Caco-2 (cell line): ENCODE data around the gene PPP2R5A. TPM values are rescaled to one million over a fixed set of nuclear protein-coding genes. Genes with fewer than 3 reads are reported as not detected.

Experiments
- BruUV-seq: library from RNA; stranded (reverse); fragments of 400-500 nt; replicated peaks from 2 replicates; lab custom pipeline; 2021; lab: Mats Ljungman, UMichigan
- CTCF ChIA-PET: fragments of 300-600 bp; sonication (Branson Sonifier 250); formaldehyde crosslinking; loops from one replicate; lab custom pipeline; 2022; ENCODE audit warnings: antibody characterized with exemption; lab: Charles Lee
- POLR2A ChIA-PET: fragments of 300-600 bp; sonication (Branson Sonifier 250); formaldehyde crosslinking; loops from one replicate; lab custom pipeline; 2022; ENCODE audit warnings: antibody characterized with exemption; lab: Charles Lee
- DNase-seq, 2 experiments: peaks; one replicate each; pipeline versions ENCODE4 v3.0.0 to v3.0.0-alpha.2; 2020 to 2022
- H3K27me3 ChIP-seq: replicated peaks from 2 replicates; pipeline ENCODE4 v1.6.0; 2011; ENCODE audit warnings: low read length; ENCODE audit not compliant: control insufficient read depth, insufficient read depth
- H3K36me3 ChIP-seq: 2 replicates; pipeline ENCODE4 v1.5.1; 2011; ENCODE audit warnings: low read length; ENCODE audit not compliant: control insufficient read depth, insufficient read depth
- H3K4me1 ChIP-seq: fragments of 250-450 bp; sonication (Bioruptor Pico); 2 replicates; pipeline ENCODE4 v1.5.1; 2020; ENCODE audit warnings: mild to moderate bottlenecking
- H3K4me3 ChIP-seq: 2 replicates; pipeline ENCODE4 v1.5.1; 2011; ENCODE audit warnings: low read depth, mild to moderate bottlenecking, control low read depth, low read length
- H3K9me3 ChIP-seq: fragments of 250-450 bp; sonication (Bioruptor Pico); 2 replicates; pipeline ENCODE4 v1.5.1; 2020; ENCODE audit warnings: mild to moderate bottlenecking, moderate library complexity
- H3K27ac Mint-ChIP-seq: one replicate; pipeline ENCODE4 v1.8.0; 2022; ENCODE audit warnings: mixed read lengths; ENCODE audit not compliant: unreplicated experiment
- H3K27me3 Mint-ChIP-seq: one replicate; pipeline ENCODE4 v1.8.0; 2022; ENCODE audit warnings: mixed read lengths; ENCODE audit not compliant: insufficient read depth, unreplicated experiment
- H3K36me3 Mint-ChIP-seq: one replicate; pipeline ENCODE4 v1.8.0; 2022; ENCODE audit warnings: mild to moderate bottlenecking, mixed read lengths; ENCODE audit not compliant: insufficient read depth, unreplicated experiment
- H3K4me1 Mint-ChIP-seq: one replicate; pipeline ENCODE4 v1.8.0; 2022; ENCODE audit warnings: low read depth, mixed read lengths; ENCODE audit not compliant: unreplicated experiment
- H3K4me3 Mint-ChIP-seq: one replicate; pipeline ENCODE4 v1.8.0; 2022; ENCODE audit warnings: mild to moderate bottlenecking, moderate library complexity, mixed read lengths; ENCODE audit not compliant: unreplicated experiment
- H3K9me3 Mint-ChIP-seq: one replicate; pipeline ENCODE4 v1.8.0; 2022; ENCODE audit warnings: mixed read lengths; ENCODE audit not compliant: unreplicated experiment
- intact Hi-C: fragments of 100-400 bp; cut with micrococcal nuclease; formaldehyde crosslinking; loops from one replicate; pipeline ENCODE4 v1.10.0; 2022; ENCODE audit not compliant: unreplicated experiment
- total RNA-seq: library from RNA; stranded (reverse); gene quantifications from 2 replicates; pipeline ENCODE4 v1.2.3, GENCODE V29; 2022
- TF ChIP-seq, protein P1 (sequence below), 2 experiments: fragments of 200-600 bp in 1 of 2; IDR thresholded peaks; 1 replicate in 1 of 2; 2 replicates in 1 of 2; pipeline versions ENCODE4 v1.5.1 to v1.8.0; 2011 to 2022; ENCODE audit warnings: antibody characterized with exemption in 1 of 2, control low read depth in 1 of 2, inconsistent platforms in 1 of 2, low read depth in 1 of 2, low read length in 1 of 2, mild to moderate bottlenecking in 1 of 2, moderate library complexity in 1 of 2; ENCODE audit not compliant: insufficient read depth in 1 of 2, severe bottlenecking in 1 of 2, unreplicated experiment in 1 of 2

PPP2R5A gene
- total RNA-seq, 1 experiment from 2014 or later: 49.4 TPM

DNA sequence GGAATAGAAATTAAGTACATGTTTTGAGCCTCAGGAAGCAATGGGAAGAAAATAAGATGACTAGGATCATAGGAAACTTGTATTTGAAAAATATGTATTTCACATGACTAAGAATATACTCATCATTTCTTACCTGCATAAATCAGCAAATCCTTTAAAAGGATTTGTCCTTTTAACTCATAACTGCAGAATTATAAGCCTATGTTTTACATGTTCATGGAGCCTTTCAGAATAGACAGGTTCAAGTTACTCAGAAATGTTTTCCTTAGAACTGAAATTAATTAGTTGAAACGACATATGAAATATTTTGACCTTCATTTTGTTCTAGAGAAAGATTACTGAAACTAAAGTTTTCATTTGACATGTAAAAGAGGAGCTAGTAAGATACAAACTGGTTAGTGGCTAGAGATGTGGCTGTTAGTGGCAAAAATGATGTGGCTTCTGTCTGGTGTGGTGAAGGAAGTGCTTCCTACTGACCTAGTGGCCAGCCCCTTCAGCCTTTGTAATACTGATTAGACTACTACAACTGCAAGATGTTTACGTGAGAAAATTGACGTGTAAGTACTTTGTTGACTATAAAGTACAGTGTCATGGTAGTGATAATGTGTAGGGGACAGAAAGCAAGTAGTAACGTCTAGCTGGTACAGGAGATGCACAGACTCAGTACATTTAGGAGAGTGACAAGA lies 74.7 kb downstream of the PPP2R5A start:
- no TSS peak for BruUV-seq
- intact Hi-C loops: no loop called here
- Mint-ChIP-seq H3K9me3 (no peaks in the 10 kb centered on the region), H3K27me3 (no peaks in the 10 kb centered on the region), H3K36me3 (peaks cover 66% of the 10 kb centered on the region), H3K4me3 (no peak overlapping the region), H3K27ac (no peak overlapping the region), H3K4me1 (no peaks in the 10 kb centered on the region)
- TF ChIP-seq, protein P1, sequence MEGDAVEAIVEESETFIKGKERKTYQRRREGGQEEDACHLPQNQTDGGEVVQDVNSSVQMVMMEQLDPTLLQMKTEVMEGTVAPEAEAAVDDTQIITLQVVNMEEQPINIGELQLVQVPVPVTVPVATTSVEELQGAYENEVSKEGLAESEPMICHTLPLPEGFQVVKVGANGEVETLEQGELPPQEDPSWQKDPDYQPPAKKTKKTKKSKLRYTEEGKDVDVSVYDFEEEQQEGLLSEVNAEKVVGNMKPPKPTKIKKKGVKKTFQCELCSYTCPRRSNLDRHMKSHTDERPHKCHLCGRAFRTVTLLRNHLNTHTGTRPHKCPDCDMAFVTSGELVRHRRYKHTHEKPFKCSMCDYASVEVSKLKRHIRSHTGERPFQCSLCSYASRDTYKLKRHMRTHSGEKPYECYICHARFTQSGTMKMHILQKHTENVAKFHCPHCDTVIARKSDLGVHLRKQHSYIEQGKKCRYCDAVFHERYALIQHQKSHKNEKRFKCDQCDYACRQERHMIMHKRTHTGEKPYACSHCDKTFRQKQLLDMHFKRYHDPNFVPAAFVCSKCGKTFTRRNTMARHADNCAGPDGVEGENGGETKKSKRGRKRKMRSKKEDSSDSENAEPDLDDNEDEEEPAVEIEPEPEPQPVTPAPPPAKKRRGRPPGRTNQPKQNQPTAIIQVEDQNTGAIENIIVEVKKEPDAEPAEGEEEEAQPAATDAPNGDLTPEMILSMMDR (IDR thresholded peaks at IDR 0.05; ENCODE audit: insufficient read depth in 1 of 2, low read depth in 1 of 2, low read length in 1 of 2, severe bottlenecking in 1 of 2, unreplicated experiment in 1 of 2): no peak
- Histone ChIP-seq H3K36me3 (peaks cover 2% of the 10 kb centered on the region; the same call in 1 of the 2 replicates), H3K9me3 (no peaks in the 10 kb centered on the region), H3K4me1 (no peaks in the 10 kb centered on the region), H3K4me3 (no peak overlapping the region), H3K27me3 (no peaks in the 10 kb centered on the region)
- DNase-seq: no peak
- ChIA-PET POLR2A (no interaction called here), CTCF (interaction anchor here (1.2 kb wide), 1 partner anchor 96 kb away, joined by 3 read pairs; no protein-coding TSS in a partner anchor)

DNA sequence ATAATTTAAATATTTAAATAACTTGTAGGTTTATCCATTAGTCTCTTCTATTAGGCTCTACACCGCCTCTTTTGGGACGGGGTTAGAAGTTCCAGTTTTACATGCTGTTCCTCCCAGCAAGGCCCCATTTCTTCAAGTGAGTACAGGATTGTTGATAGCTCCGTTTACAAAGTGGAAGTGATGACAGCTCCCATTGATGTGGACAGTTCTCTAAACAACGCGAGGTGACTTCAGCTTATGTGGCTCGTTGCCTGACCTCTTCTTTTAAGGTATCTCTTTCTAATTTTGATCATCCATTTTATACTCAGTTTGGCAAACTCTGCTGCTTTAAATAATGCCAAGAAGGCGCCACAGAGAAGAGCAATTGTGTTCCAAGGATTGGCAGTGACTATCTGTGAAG lies 79.8 kb downstream of the PPP2R5A start:
- H3K36me3 ChIP-seq: peaks cover 2% of the 10 kb centered on the region; the same call in 1 of the 2 replicates
- 0 out of 2 replicates have a peak, but pooled peaks cover 5% of the 10 kb centered on the region for H3K4me1 ChIP-seq
- no TSS peak for BruUV-seq
- H3K4me3 Mint-ChIP-seq: no peak overlapping the region
- no peaks in the 10 kb centered on the region for H3K27me3 ChIP-seq
- H3K27me3 Mint-ChIP-seq: no peaks in the 10 kb centered on the region
- no peaks in the 10 kb centered on the region for H3K9me3 Mint-ChIP-seq
- intact Hi-C loops: loop anchor here (5.0 kb wide), 1 partner anchor 73 kb away; no protein-coding TSS in a partner anchor
- no peak for DNase-seq
- no peaks in the 10 kb centered on the region for H3K4me1 Mint-ChIP-seq
- TF ChIP-seq, protein P1 (IDR thresholded peaks at IDR 0.05; ENCODE audit: insufficient read depth in 1 of 2, low read depth in 1 of 2, low read length in 1 of 2, severe bottlenecking in 1 of 2, unreplicated experiment in 1 of 2): no peak
- no peaks in the 10 kb centered on the region for H3K9me3 ChIP-seq
- ChIA-PET POLR2A (no interaction called here), CTCF (interaction anchor here (2.0 to 2.2 kb wide), 2 partner anchors 91 to 294 kb away, joined by 4 to 9 read pairs; no protein-coding TSS in a partner anchor)
- no peak overlapping the region for H3K27ac Mint-ChIP-seq
- H3K36me3 Mint-ChIP-seq: peaks cover 92% of the 10 kb centered on the region
- H3K4me3 ChIP-seq: no peak overlapping the region

DNA sequence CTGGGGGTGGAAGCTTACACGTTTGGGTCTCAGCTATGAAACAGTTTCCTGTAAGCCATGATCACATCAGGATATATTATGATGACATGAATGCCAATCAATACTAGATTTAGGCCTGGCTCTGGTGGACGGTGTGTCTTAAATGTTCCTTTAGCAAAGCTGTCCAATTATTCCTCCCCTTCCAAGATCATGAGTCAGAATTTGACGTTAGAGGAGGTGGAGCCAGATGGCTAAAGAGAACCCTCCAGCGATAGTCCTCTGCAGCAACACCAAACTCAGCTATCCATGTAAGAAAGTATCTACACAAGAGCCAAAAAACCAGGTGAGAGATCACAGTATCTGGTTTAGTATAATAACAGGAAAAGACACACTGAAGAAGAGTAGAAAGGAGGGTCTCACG lies 81.7 kb downstream of the PPP2R5A start:
- no peak for DNase-seq
- TF ChIP-seq, protein P1 (IDR thresholded peaks at IDR 0.05; ENCODE audit: insufficient read depth in 1 of 2, low read depth in 1 of 2, low read length in 1 of 2, severe bottlenecking in 1 of 2, unreplicated experiment in 1 of 2): no peak
- BruUV-seq: no TSS peak
- Mint-ChIP-seq H3K27ac (peak overlapping the region; percentile 56), H3K4me3 (no peak overlapping the region), H3K4me1 (no peaks in the 10 kb centered on the region), H3K9me3 (no peaks in the 10 kb centered on the region), H3K36me3 (peaks cover 94% of the 10 kb centered on the region), H3K27me3 (no peaks in the 10 kb centered on the region)
- no peak overlapping the region for H3K4me3 ChIP-seq
- H3K9me3 ChIP-seq: no peaks in the 10 kb centered on the region
- ChIA-PET POLR2A (no interaction called here), CTCF (interaction anchor here (1.6 to 2.7 kb wide), 2 partner anchors 89 to 296 kb away, joined by 6 to 15 read pairs; no protein-coding TSS in a partner anchor)
- H3K27me3 ChIP-seq: no peaks in the 10 kb centered on the region
- H3K4me1 ChIP-seq: 0 out of 2 replicates have a peak, but pooled peaks cover 5% of the 10 kb centered on the region
- peaks cover 2% of the 10 kb centered on the region; the same call in 1 of the 2 replicates for H3K36me3 ChIP-seq
- intact Hi-C loops: loop anchor here (5.0 kb wide), 1 partner anchor 75 kb away; no protein-coding TSS in a partner anchor
